Measurements from ENCODE around the gene SDR42E1.

SDR42E1 gene

GRCh38 chr16:81939164-81940056 is 71.9 kb downstream of the SDR42E1 start:
- no peak for DNase-seq (ENCODE audit: low read depth)

All from stimulated activated CD8-positive, alpha-beta memory T cell treated with anti-CD3 and anti-CD28 coated beads, Interleukin-4, amount 100 ng/mL, for 24 hours (primary cell).